Activated T-helper 1 cell treated with anti-CD3 and anti-CD28 coated beads, Interleukin-2, amount 50 U/mL, for 16 hours (primary cell): Measurements from ENCODE around the gene TNRC6B.
"Not testable (repeated sequence)": the region's sequence is repeated elsewhere in the genome, so short reads cannot be mapped to it uniquely, and the experiment has no call there.

ENCODE experiments used
- DNase-seq, 2 donors: peaks; one replicate each; pipeline ENCODE4 v3.0.0-alpha.2; 2020; ENCODE audit warnings: low read depth in 1 of 2, low spot score in 1 of 2

The TNRC6B gene

GRCh38 chr22:40210818-40211217 is 33.1 kb downstream of the TNRC6B start:
- DNase-seq = no peak

- no peak for DNase-seq
Observed at GRCh38 chr22:40211476-40212054, 33.8 kb downstream of the TNRC6B start.

GRCh38 chr22:40212121-40212520 is 34.4 kb downstream of the TNRC6B start:
- DNase-seq = no peak

GRCh38 chr22:40213478-40213877 is 35.8 kb downstream of the TNRC6B start:
- no peak for DNase-seq

GRCh38 chr22:40215266-40215665 is 37.5 kb downstream of the TNRC6B start:
- DNase-seq = no peak

GRCh38 chr22:40216041-40216756 is 38.5 kb downstream of the TNRC6B start:
- DNase-seq = no peak

GRCh38 chr22:40218152-40218551 is 40.4 kb downstream of the TNRC6B start:
- DNase-seq = no peak

GRCh38 chr22:40218723-40219294 is 41.1 kb downstream of the TNRC6B start:
- DNase-seq = no peak

- DNase-seq = no peak
Observed at GRCh38 chr22:40220316-40221054, 42.8 kb downstream of the TNRC6B start.

- no peak for DNase-seq
Observed at GRCh38 chr22:40221055-40221414, 43.3 kb downstream of the TNRC6B start.

GRCh38 chr22:40222979-40223378 is 45.3 kb downstream of the TNRC6B start:
- not testable (repeated sequence) for DNase-seq

- DNase-seq = peak; percentile 19 to 23
Observed at GRCh38 chr22:40224702-40225101, 47.0 kb downstream of the TNRC6B start.

GRCh38 chr22:40226620-40227019 is 48.9 kb downstream of the TNRC6B start:
- no peak for DNase-seq

- no peak for DNase-seq
Observed at GRCh38 chr22:40231618-40232313, 54.0 kb downstream of the TNRC6B start.

GRCh38 chr22:40232624-40233023 is 54.9 kb downstream of the TNRC6B start:
- no peak for DNase-seq

GRCh38 chr22:40233886-40234285 is 56.2 kb downstream of the TNRC6B start:
- no peak for DNase-seq

GRCh38 chr22:40234658-40235057 is 56.9 kb downstream of the TNRC6B start:
- DNase-seq = no peak

- no peak for DNase-seq
Observed at GRCh38 chr22:40235308-40235707, 57.6 kb downstream of the TNRC6B start.

- DNase-seq = no peak
Observed at GRCh38 chr22:40236131-40236665, 58.5 kb downstream of the TNRC6B start.

GRCh38 chr22:40237241-40237640 is 59.5 kb downstream of the TNRC6B start:
- DNase-seq = no peak

- no peak for DNase-seq
Observed at GRCh38 chr22:40237788-40238424, 60.2 kb downstream of the TNRC6B start.
